ENCODE results near the gene ANO6. TPM values are rescaled to one million over a fixed set of nuclear protein-coding genes. Genes with fewer than 3 reads are reported as not detected.

Gene ANO6
- total RNA-seq, 4 donors from 2014 or later = 117 to 224 (median 170) TPM

DNA sequence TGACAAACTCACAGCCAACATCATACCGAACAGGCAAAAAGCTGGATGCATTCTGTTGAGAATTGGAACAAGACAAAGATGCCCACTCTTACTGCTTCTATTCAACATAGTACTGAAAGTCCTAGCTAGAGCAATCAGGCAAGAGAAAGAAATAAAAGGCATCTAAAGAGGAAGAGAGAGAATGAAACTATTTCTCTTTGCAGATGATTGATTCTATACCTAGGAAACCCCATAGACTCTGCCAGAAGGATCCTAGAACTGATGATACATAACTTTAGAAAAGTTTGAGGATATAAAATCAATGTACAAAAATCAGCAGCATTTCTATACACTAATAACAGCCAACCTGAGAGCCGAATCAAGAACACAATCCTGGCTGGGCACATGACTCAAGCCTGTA lies 6.1 kb upstream of the ANO6 start:
- H3K36me3 ChIP-seq = no peaks in the 10 kb centered on the region
- H3K27ac ChIP-seq = no peak overlapping the region
- no peaks in the 10 kb centered on the region for H3K27me3 ChIP-seq
- WGBS, 2 donors (ENCODE audit: low coverage in 1 of 2) = 89 to 100% methylated on average over 2 of the region's 2 CpGs
- peaks cover 0 to 9% (median 0%) of the 10 kb centered on the region in 3 donors for H3K4me1 ChIP-seq
- TF ChIP-seq, protein P1, sequence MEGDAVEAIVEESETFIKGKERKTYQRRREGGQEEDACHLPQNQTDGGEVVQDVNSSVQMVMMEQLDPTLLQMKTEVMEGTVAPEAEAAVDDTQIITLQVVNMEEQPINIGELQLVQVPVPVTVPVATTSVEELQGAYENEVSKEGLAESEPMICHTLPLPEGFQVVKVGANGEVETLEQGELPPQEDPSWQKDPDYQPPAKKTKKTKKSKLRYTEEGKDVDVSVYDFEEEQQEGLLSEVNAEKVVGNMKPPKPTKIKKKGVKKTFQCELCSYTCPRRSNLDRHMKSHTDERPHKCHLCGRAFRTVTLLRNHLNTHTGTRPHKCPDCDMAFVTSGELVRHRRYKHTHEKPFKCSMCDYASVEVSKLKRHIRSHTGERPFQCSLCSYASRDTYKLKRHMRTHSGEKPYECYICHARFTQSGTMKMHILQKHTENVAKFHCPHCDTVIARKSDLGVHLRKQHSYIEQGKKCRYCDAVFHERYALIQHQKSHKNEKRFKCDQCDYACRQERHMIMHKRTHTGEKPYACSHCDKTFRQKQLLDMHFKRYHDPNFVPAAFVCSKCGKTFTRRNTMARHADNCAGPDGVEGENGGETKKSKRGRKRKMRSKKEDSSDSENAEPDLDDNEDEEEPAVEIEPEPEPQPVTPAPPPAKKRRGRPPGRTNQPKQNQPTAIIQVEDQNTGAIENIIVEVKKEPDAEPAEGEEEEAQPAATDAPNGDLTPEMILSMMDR (IDR thresholded peaks at IDR 0.05) = no peak
- TF ChIP-seq POLR2AphosphoS5 (IDR thresholded peaks at IDR 0.05) = no peak
- TF ChIP-seq POLR2A (IDR thresholded peaks at IDR 0.05) = no peak
- no peak for TF ChIP-seq EP300 (IDR thresholded peaks at IDR 0.05)
- no peak overlapping the region for H3K4me3 ChIP-seq
- H3K9me3 ChIP-seq = no peaks in the 10 kb centered on the region
- ATAC-seq = no peak

DNA sequence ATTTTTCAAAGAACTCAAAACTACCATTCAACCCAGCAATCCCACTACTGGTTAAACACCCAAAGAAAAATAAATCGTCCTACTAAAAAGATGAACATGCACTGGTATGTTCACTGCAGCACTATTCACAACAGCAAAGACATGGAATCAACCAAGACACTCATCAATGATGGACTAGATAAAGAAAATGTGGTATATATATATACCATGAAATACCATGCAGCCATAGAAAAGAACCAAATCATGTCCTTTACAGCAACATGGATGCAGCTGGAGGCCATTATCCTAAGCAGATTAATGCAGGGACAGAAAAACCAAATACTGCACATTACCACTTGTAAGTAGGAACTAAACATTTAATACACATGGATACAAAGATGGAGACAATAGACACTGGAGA lies 3.8 kb upstream of the ANO6 start:
- H3K4me3 ChIP-seq = no peak overlapping the region
- no peaks in the 10 kb centered on the region for H3K36me3 ChIP-seq
- no peaks in the 10 kb centered on the region for H3K9me3 ChIP-seq
- WGBS, 2 donors (ENCODE audit: low coverage in 1 of 2) = 90 to 100% methylated on average over 1 of the region's 1 CpG
- no peak overlapping the region for H3K27ac ChIP-seq
- no peak for ATAC-seq
- H3K4me1 ChIP-seq = peaks cover 0 to 15% (median 0%) of the 10 kb centered on the region in 3 donors
- H3K27me3 ChIP-seq = no peaks in the 10 kb centered on the region
- TF ChIP-seq, protein P1 (IDR thresholded peaks at IDR 0.05) = no peak
- TF ChIP-seq POLR2AphosphoS5 (IDR thresholded peaks at IDR 0.05) = no peak
- TF ChIP-seq EP300 (IDR thresholded peaks at IDR 0.05) = no peak
- TF ChIP-seq POLR2A (IDR thresholded peaks at IDR 0.05) = no peak

DNA sequence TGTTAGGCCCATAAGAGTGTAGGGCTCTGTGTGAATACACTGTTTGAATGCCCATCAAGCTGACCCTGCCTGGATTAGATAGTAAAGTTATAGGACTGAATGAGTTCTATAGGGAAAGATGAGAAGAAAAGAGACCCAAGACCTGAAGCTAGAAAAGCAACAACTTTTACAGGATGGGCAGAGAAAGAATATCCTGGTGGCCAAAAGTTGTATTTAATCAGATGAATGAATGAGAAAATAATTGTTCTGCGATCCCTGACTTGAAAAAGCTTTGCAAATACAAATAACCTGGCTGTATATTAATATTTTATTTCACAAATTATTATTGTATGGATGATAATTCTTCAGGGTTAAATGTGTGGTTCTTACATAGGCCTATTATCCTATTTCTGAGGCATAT lies 2.8 kb upstream of the ANO6 start:
- H3K27me3 ChIP-seq = no peaks in the 10 kb centered on the region
- no peaks in the 10 kb centered on the region for H3K9me3 ChIP-seq
- no peaks in the 10 kb centered on the region for H3K36me3 ChIP-seq
- no peak for ATAC-seq
- H3K4me1 ChIP-seq = peaks cover 0 to 25% (median 0%) of the 10 kb centered on the region in 3 donors
- TF ChIP-seq, protein P1 (IDR thresholded peaks at IDR 0.05) = no peak
- TF ChIP-seq EP300 (IDR thresholded peaks at IDR 0.05) = no peak
- TF ChIP-seq POLR2AphosphoS5 (IDR thresholded peaks at IDR 0.05) = no peak
- TF ChIP-seq POLR2A (IDR thresholded peaks at IDR 0.05) = no peak
- H3K27ac ChIP-seq = no peak overlapping the region
- 96 to 100% methylated on average over 1 of the region's 1 CpG for WGBS, 2 donors (ENCODE audit: low coverage in 1 of 2)
- H3K4me3 ChIP-seq = no peak overlapping the region

DNA sequence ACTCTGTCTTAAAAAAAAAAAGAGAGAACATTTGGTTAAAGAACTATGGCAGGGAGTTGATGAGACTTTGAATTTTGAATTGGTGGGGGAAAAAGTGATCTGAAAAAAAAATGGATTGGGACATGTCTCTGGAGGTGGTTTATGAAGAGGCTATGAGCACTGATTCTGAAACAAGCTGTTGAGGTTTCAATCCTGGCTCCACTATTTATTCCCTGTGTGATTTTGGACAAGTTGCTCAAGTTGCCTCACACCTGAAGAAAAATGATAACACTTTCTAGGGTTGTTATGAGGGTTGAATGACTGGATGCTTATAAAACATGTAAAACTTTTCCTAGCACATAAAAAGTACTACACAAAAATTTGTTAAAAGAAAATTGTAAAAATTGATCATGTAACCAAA lies 1.8 kb upstream of the ANO6 start:
- H3K4me3 ChIP-seq = no peak overlapping the region
- H3K27me3 ChIP-seq = no peaks in the 10 kb centered on the region
- TF ChIP-seq, protein P1 (IDR thresholded peaks at IDR 0.05) = no peak
- TF ChIP-seq POLR2AphosphoS5 (IDR thresholded peaks at IDR 0.05) (no peak), POLR2A (IDR thresholded peaks at IDR 0.05) (no peak), EP300 (IDR thresholded peaks at IDR 0.05) (no peak)
- peak overlapping the region in 1 of 4 donors; percentile 98 for H3K27ac ChIP-seq
- H3K36me3 ChIP-seq = no peaks in the 10 kb centered on the region
- no peak for ATAC-seq
- H3K9me3 ChIP-seq = no peaks in the 10 kb centered on the region
- peaks cover 0 to 35% (median 3%) of the 10 kb centered on the region in 3 donors for H3K4me1 ChIP-seq

DNA sequence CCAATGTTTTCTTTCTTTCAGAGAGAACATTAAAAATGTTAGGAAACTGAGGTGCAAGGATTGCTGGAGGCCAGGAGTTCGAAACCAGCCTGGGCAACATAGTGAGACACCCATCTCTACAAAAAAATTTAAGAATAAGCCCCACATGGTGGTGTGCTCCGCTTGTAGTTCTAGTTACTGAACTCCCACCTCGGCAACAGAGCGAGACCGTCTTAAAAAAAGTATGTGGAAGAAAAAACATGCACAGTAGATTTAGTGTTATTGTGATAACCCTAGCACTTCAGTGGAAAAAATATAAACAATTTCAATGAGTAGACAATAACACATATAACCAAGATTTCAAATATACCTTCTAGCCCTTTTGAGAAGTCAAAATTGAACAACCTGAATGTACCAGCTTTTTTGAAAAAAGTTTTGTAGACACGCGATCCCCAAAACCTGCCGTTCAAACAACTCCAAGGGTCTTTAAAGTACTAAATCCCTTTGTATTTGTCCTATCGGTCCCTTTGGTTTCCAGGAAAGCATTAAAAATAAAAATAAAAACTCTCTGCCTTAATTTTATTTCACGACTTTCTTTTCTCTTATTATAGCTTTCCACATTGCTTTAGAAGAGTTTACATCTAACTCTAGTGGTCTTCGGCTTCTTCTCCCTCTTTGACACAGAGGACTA lies 1.0 kb upstream of the ANO6 start:
- 5 to 7% methylated on average over 11 of the region's 11 CpGs for WGBS, 2 donors (ENCODE audit: low coverage in 1 of 2)
- TF ChIP-seq, protein P1 (IDR thresholded peaks at IDR 0.05) = peak in 1 of 4 experiments; percentile 41
- TF ChIP-seq POLR2AphosphoS5 (IDR thresholded peaks at IDR 0.05) (no peak), POLR2A (IDR thresholded peaks at IDR 0.05) (no peak)
- H3K9me3 ChIP-seq = no peaks in the 10 kb centered on the region
- no peaks in the 10 kb centered on the region for H3K36me3 ChIP-seq
- peak overlapping the region; percentile 83 to 91 for H3K4me3 ChIP-seq
- peak overlapping the region; percentile 79 to 98 (median 96) for H3K27ac ChIP-seq
- no peaks in the 10 kb centered on the region for H3K27me3 ChIP-seq
- H3K4me1 ChIP-seq = peaks cover 5 to 43% (median 8%) of the 10 kb centered on the region in 3 donors
- ATAC-seq = no peak
